ENCODE results near the gene STAT5A.

The STAT5A gene

GRCh38 chr17:42337442-42337841, 49.1 kb downstream of the STAT5A start:
- TF ChIP-seq CTCF (IDR thresholded peaks at IDR 0.05; ENCODE audit: low read depth, low read length), result no peak
- H3K4me3 ChIP-seq (replicated peaks in 1 of 2; ENCODE audit: low read depth in 2 of 2, low read length in 2 of 2), result no peak overlapping the region
- DNase-seq (ENCODE audit: low read depth in 2 of 2), result peak in 1 of 2 donors; percentile 34

GRCh38 chr17:42338427-42338985, 50.2 kb downstream of the STAT5A start:
- no peak overlapping the region for H3K4me3 ChIP-seq (replicated peaks in 1 of 2; ENCODE audit: low read depth in 2 of 2, low read length in 2 of 2)
- no peak for TF ChIP-seq CTCF (IDR thresholded peaks at IDR 0.05; ENCODE audit: low read depth, low read length)
- DNase-seq (ENCODE audit: low read depth in 2 of 2), result no peak

- no peak for DNase-seq (ENCODE audit: low read depth in 2 of 2)
- no peak overlapping the region for H3K4me3 ChIP-seq (replicated peaks in 1 of 2; ENCODE audit: low read depth in 2 of 2, low read length in 2 of 2)
- TF ChIP-seq CTCF (IDR thresholded peaks at IDR 0.05; ENCODE audit: low read depth, low read length), result no peak
These were observed 50.9 kb downstream of the STAT5A start for GRCh38 chr17:42339221-42339620.

- H3K4me3 ChIP-seq (replicated peaks in 1 of 2; ENCODE audit: low read depth in 2 of 2, low read length in 2 of 2), result no peak overlapping the region
- no peak for TF ChIP-seq CTCF (IDR thresholded peaks at IDR 0.05; ENCODE audit: low read depth, low read length)
- no peak for DNase-seq (ENCODE audit: low read depth in 2 of 2)
These were observed 52.4 kb downstream of the STAT5A start for GRCh38 chr17:42340691-42341127.

DNA sequence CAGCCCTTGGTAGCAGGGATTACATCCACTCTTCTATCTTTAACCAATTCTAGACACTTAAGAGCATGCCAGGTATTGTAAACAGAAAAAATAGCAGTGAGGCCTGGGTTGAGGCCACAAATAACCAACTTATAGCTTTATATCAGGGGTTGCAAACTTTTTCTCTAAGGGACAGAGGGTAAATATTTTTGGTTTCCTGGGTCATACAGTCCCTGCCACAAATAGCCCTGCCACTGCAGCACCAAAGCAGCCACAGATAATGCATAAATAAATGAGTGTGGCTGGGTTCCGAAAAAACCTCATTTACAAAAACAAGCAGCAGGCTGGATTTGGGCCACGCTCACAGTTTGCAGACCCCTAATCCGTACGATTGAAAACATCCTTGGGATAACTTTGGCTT, 53.3 kb downstream of the STAT5A start:
- no peak for TF ChIP-seq CTCF (IDR thresholded peaks at IDR 0.05; ENCODE audit: low read depth, low read length)
- no peak for DNase-seq (ENCODE audit: low read depth in 2 of 2)
- H3K4me3 ChIP-seq (replicated peaks in 1 of 2; ENCODE audit: low read depth in 2 of 2, low read length in 2 of 2), result no peak overlapping the region

- peak in 1 of 2 donors; percentile 51 for DNase-seq (ENCODE audit: low read depth in 2 of 2)
- no peak overlapping the region for H3K4me3 ChIP-seq (replicated peaks in 1 of 2; ENCODE audit: low read depth in 2 of 2, low read length in 2 of 2)
- TF ChIP-seq CTCF (IDR thresholded peaks at IDR 0.05; ENCODE audit: low read depth, low read length), result no peak
These were observed 54.1 kb downstream of the STAT5A start for GRCh38 chr17:42342242-42343008.
